SK-N-MC (cell line): ENCODE measurements around the gene PRR36.
"Not testable (repeated sequence)": the region's sequence is repeated elsewhere in the genome, so short reads cannot be mapped to it uniquely, and the experiment has no call there.

ENCODE experiments used
- DNase-seq: peaks from one replicate; pipeline ENCODE4 v3.0.0-alpha.2; 2011; ENCODE audit warnings: low read depth, low spot score
- H3K27ac ChIP-seq: fragments of 200-600 bp; sonication (generic); 2 replicates; pipeline ENCODE4 v1.5.1; 2016; ENCODE audit warnings: mixed run types
- H3K36me3 ChIP-seq: fragments of 200-600 bp; sonication (generic); 2 replicates; pipeline ENCODE4 v1.6.1; 2017; ENCODE audit warnings: antibody characterized with exemption, low read length, mixed read lengths; ENCODE audit not compliant: insufficient read depth
- H3K4me3 ChIP-seq: fragments of 200-600 bp; sonication (generic); 2 replicates; pipeline ENCODE4 v1.5.1; 2016
- H3K9ac ChIP-seq: fragments of 200-600 bp; sonication (generic); 2 replicates; pipeline ENCODE4 v1.8.0; 2017; ENCODE audit warnings: mixed run types, mixed read lengths; ENCODE audit not compliant: insufficient read length
- H3K9me3 ChIP-seq: fragments of 200-600 bp; sonication (generic); 2 replicates; pipeline ENCODE4 v1.6.1; 2017; ENCODE audit warnings: low read depth, mild to moderate bottlenecking, antibody characterized with exemption, low read length, moderate library complexity, mixed read lengths
- EZH2 ChIP-seq: fragments of 200-600 bp; sonication (generic); IDR thresholded peaks from one replicate; pipeline ENCODE4 v1.6.1; 2017; ENCODE audit warnings: antibody characterized with exemption
- FOXP2 ChIP-seq: optimal IDR thresholded peaks from 2 replicates; pipeline ENCODE3; 2011; ENCODE audit warnings: mild to moderate bottlenecking, moderate library complexity; ENCODE audit not compliant: insufficient read depth; ENCODE audit errors: extremely low read length, control extremely low read depth
- POLR2AphosphoS5 ChIP-seq: IDR thresholded peaks from 2 replicates; pipeline ENCODE4 v1.6.1; 2012; ENCODE audit warnings: mild to moderate bottlenecking, low read depth, low read length, borderline replicate concordance

Gene PRR36

GRCh38 chr19:7895565-7895964 lies 21.4 kb upstream of the PRR36 start:
- no peak overlapping the region for H3K4me3 ChIP-seq
- DNase-seq: no peak
- H3K36me3 ChIP-seq: no peaks in the 10 kb centered on the region
- H3K9ac ChIP-seq: no peak overlapping the region
- no peaks in the 10 kb centered on the region for H3K9me3 ChIP-seq
- no peak for TF ChIP-seq POLR2AphosphoS5
- TF ChIP-seq FOXP2: no peak
- no peak for TF ChIP-seq EZH2
- H3K27ac ChIP-seq: no peak overlapping the region

- Histone ChIP-seq H3K9me3 (no peaks in the 10 kb centered on the region), H3K27ac (no peak overlapping the region), H3K4me3 (no peak overlapping the region), H3K36me3 (no peaks in the 10 kb centered on the region), H3K9ac (no peak overlapping the region)
- DNase-seq: no peak
- TF ChIP-seq EZH2 (no peak), POLR2AphosphoS5 (no peak), FOXP2 (no peak)
Measured at GRCh38 chr19:7894612-7895309, 20.6 kb upstream of the PRR36 start.

DNA sequence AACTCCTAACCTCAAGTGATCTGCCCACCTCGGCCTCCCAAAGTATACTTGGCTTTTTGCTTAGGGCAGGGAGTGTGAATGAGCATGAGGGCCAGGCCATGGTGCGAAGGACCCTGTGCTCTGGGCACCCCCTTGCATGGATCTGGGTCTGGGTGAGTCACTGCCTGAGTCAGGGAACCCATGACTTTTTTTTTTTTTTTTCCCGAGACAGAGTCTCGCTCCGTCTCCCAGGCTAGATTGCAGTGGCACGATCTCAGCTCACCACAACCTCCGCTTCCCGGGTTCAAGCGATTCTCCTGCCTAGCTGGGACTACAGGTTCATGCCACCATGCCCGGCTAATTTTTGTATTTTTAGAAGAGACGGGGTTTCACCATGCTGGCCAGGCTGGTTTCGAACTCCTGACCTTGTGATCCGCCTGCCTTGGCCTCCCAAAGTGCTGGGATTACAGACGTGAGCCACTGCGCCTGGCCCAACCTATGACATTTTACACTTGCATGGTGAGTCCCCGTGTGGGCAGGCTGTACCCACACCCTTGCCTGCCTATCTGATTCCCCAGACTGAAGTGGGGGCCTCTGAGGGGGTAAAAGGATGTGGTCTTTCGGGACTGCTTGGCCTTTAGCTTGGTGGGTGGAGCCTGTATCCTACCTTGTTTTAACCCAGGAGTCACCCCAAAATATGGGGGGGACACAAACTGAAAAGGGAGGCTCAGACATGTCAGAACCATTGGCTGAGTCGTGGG lies 19.3 kb upstream of the PRR36 start:
- H3K36me3 ChIP-seq, H3K9ac ChIP-seq, H3K27ac ChIP-seq, H3K4me3 ChIP-seq, H3K9me3 ChIP-seq, DNase-seq: not testable (repeated sequence)

GRCh38 chr19:7888826-7889217 lies 14.6 kb upstream of the PRR36 start:
- Histone ChIP-seq H3K4me3 (peak overlapping the region; percentile 75), H3K27ac (no peak overlapping the region), H3K36me3 (no peaks in the 10 kb centered on the region), H3K9ac (peak overlapping the region; percentile 55), H3K9me3 (no peaks in the 10 kb centered on the region)
- DNase-seq: no peak
- TF ChIP-seq POLR2AphosphoS5: no peak
- TF ChIP-seq FOXP2: no peak
- TF ChIP-seq EZH2: no peak

- Histone ChIP-seq H3K4me3 (peak within 1 kb of the TSS; percentile 75), H3K9ac (peak within 1 kb of the TSS; percentile 55), H3K36me3 (no peaks in the 10 kb centered on the region), H3K9me3 (no peaks in the 10 kb centered on the region), H3K27ac (no peak within 1 kb of the TSS)
- DNase-seq: no peak
- TF ChIP-seq POLR2AphosphoS5: no peak; the same call in 1 of the 2 replicates
Measured at GRCh38 chr19:7888145-7888825, 14.1 kb upstream of the PRR36 start, which contains the start of gene LRRC8E. TSS of gene LRRC8E (plus strand) at chr19:7888510. CDS start at chr19:7895604, 7,094 bp downstream.

DNA sequence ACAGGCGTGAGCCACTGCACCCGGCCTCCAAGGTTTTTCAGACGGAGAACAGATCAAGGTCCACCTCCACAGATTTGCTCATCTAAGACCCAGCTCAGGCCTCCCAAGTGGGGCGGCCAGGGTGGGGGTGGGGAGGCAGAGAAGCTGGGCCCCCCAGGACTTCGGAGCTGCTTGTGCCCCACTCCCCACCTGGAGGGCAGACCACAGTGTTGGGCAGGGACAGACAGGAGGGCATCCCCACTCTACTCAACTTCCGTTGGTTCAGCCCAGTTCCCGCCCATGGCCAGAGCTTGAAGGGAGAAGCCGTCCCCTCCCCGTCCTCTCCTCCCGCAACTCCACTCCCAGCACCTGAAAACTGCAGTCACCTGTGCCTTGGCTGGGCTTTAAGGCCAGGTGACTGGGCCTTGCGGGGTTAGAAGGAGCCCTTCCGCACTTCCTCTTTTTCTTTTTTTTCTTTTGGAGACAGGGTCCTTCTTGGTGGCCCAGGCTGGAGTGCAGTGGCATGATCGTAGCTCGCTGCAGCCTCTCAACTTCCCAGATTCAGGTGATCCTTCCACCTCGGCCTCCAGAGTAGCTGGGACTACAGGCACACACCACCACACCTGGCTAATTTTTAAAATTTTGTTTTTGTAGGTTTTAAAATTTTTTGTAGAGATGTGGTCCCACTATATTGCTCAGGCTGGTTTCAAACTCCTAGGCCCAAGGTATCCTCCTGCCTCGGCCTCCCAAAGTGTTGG lies 13.4 kb upstream of the PRR36 start:
- DNase-seq: no peak
- Histone ChIP-seq H3K9me3 (no peaks in the 10 kb centered on the region), H3K4me3 (no peak overlapping the region), H3K36me3 (no peaks in the 10 kb centered on the region), H3K9ac (no peak overlapping the region), H3K27ac (no peak overlapping the region)
- TF ChIP-seq FOXP2 (no peak), POLR2AphosphoS5 (no peak), EZH2 (no peak)

DNA sequence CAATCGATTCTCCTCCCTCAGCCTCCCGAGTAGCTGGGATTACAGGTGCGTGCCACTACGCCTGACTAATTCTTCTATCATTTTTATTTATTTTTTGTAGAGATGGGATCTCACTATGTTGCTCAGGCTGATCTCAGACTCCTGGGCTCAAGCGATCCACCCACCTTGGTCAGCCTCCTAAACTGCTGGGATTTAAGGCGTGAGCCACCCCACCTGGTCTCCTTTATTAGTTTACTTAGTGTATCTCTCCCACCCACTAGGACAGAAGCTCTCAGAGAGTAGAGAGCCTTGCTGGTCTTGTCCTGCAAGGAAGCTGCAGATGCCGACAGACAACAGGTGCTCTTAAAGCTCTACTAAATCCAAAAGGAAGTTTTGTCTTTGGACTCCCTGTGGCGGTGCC lies 11.6 kb upstream of the PRR36 start:
- no peaks in the 10 kb centered on the region for H3K9me3 ChIP-seq
- H3K36me3 ChIP-seq: no peaks in the 10 kb centered on the region
- TF ChIP-seq EZH2 (no peak), FOXP2 (no peak), POLR2AphosphoS5 (no peak)
- H3K4me3 ChIP-seq: no peak overlapping the region
- DNase-seq: no peak
- H3K9ac ChIP-seq: no peak overlapping the region
- no peak overlapping the region for H3K27ac ChIP-seq
